ENCODE data around the gene FAM171A1. TPM values are rescaled to one million over a fixed set of nuclear protein-coding genes. Genes with fewer than 3 reads are reported as not detected.

Gene FAM171A1
- total and polyA plus RNA-seq, 2 donors (not counting 3 experiments of a cell fraction or from before 2014, with no cell fraction given): 56.3 to 75.8 TPM

- ChIA-PET POLR2A (interaction anchor here (1.4 kb wide), 1 partner anchor 201 kb away, joined by 3 read pairs; the partner anchor contains the start of gene NMT2), CTCF (interaction anchor here (0.6 to 3.3 kb wide), 56 partner anchors 7 to 417 kb away, joined by 3 to 25 read pairs (median 4); partner anchors contain the start of genes DCLRE1C and NMT2)
- peak; percentile 12 for TF ChIP-seq POLR2AphosphoS5 (IDR thresholded peaks at IDR 0.05; ENCODE audit: insufficient read depth, low read depth, low read length)
- TF ChIP-seq FOS (IDR thresholded peaks at IDR 0.05; ENCODE audit: borderline replicate concordance, insufficient read depth, low read length): no peak
- Histone ChIP-seq H3K4me1 (ENCODE audit: control insufficient read depth, extremely low read depth, insufficient read depth, low read length) (peaks cover 38% of the 10 kb centered on the region), H3K79me2 (ENCODE audit: control insufficient read depth, insufficient read depth, low read length) (peaks cover 49% of the 10 kb centered on the region), H3K9me1 (replicated peaks; ENCODE audit: control insufficient read depth, extremely low read depth, insufficient read depth, low read length) (no peaks in the 10 kb centered on the region), H3K27ac (ENCODE audit: insufficient read depth, low read depth, low read length) (peak overlapping the region; percentile 81), H2AFZ (ENCODE audit: low read depth, low read length) (peak overlapping the region; percentile 50), H3K36me3 (ENCODE audit: control insufficient read depth in 2 of 2, extremely low read depth in 1 of 2, insufficient read depth in 2 of 2, low read length in 2 of 2) (no peaks in the 10 kb centered on the region), H3K4me2 (ENCODE audit: insufficient read depth, low read length) (peak overlapping the region; percentile 99), H3K27me3 (ENCODE audit: control insufficient read depth in 2 of 2, insufficient read depth in 2 of 2, low read length in 2 of 2) (no peaks in the 10 kb centered on the region), H4K20me1 (replicated peaks; ENCODE audit: control insufficient read depth, extremely low read depth, insufficient read depth, low read length) (peaks cover 7% of the 10 kb centered on the region), H3K9ac (replicated peaks; ENCODE audit: extremely low read depth, insufficient read depth, low read length) (peak overlapping the region; percentile 81), H3K4me3 (replicated peaks in 1 of 3; ENCODE audit: insufficient read depth in 1 of 3, low read depth in 1 of 3, low read length in 3 of 3) (peak overlapping the region; percentile 75 to 93 (median 77)), H3K9me3 (replicated peaks; ENCODE audit: control insufficient read depth, insufficient read depth, low read length) (no peaks in the 10 kb centered on the region)
- intact Hi-C loops (cut with micrococcal nuclease): loop anchor here (5.0 to 10.0 kb wide), 4 partner anchors 47 to 418 kb away; partner anchors contain the start of gene DCLRE1C
- FAIRE-seq (no peak), DNase-seq (ENCODE audit: low read depth, low spot score) (peak; percentile 32)
- dilution Hi-C loops (cut with MboI; ENCODE audit: extremely low pct_ligation_motif_present, low sequenced_read_pairs): no loop called here
- BruUV-seq (replicated peaks): no TSS peak
Observed at GRCh38 chr10:15370212-15370855, 755 bp downstream of the FAM171A1 start.

DNA sequence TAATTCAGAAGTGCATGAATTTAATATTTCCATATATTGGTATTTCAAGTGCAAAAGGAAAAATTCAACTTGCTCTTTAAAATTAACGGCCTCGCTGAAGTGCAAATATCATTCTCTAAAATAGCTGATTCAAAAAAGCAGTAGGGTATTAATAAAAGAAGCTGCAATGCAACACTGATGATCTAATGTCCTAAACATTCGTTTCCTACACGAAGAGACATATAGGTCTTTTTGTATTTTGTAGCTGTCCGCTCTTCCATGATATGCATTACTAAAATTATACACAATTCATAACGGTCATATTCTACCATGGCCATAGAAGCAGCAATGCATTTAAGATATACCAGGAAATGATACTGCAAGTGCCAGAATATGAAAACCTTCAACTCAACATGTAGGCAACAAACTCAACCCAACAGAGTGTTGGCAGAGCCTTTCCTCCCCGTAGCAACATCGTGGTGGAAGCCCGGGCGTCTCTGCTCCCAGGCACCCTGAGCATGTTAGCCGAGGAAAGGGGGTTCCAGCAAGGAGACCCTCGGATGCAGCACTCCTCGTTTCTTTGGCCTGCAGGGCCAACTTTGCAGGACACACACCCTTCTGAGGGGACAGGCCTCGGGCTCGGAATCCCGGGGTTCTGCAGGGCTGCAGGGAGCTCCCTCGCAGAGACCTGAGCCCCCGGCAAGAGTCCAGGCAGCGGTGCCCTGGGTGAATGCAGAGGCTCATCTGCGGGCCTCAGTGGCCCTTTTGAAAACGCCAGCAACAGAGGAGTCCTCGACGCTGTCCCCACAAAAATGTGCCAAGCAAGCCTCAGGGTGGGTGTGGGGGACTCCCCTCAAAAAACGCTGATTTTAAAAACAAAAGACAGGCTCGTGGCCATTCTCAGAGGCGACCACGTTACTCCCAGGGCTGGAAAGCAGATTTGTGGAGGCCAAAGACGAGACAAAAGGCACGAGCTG is 1.6 kb downstream of the FAM171A1 start:
- Histone ChIP-seq H3K4me3 (replicated peaks in 1 of 3; ENCODE audit: insufficient read depth in 1 of 3, low read depth in 1 of 3, low read length in 3 of 3) (peak overlapping the region; percentile 75 to 93 (median 77)), H3K27me3 (ENCODE audit: control insufficient read depth in 2 of 2, insufficient read depth in 2 of 2, low read length in 2 of 2) (no peaks in the 10 kb centered on the region), H3K4me1 (ENCODE audit: control insufficient read depth, extremely low read depth, insufficient read depth, low read length) (peaks cover 31% of the 10 kb centered on the region), H2AFZ (ENCODE audit: low read depth, low read length) (no peak overlapping the region), H3K9ac (replicated peaks; ENCODE audit: extremely low read depth, insufficient read depth, low read length) (peak overlapping the region; percentile 81), H4K20me1 (replicated peaks; ENCODE audit: control insufficient read depth, extremely low read depth, insufficient read depth, low read length) (peaks cover 9% of the 10 kb centered on the region), H3K9me3 (replicated peaks; ENCODE audit: control insufficient read depth, insufficient read depth, low read length) (no peaks in the 10 kb centered on the region), H3K4me2 (ENCODE audit: insufficient read depth, low read length) (peak overlapping the region; percentile 99), H3K27ac (ENCODE audit: insufficient read depth, low read depth, low read length) (peak overlapping the region; percentile 81), H3K36me3 (ENCODE audit: control insufficient read depth in 2 of 2, extremely low read depth in 1 of 2, insufficient read depth in 2 of 2, low read length in 2 of 2) (no peaks in the 10 kb centered on the region), H3K9me1 (replicated peaks; ENCODE audit: control insufficient read depth, extremely low read depth, insufficient read depth, low read length) (no peaks in the 10 kb centered on the region), H3K79me2 (ENCODE audit: control insufficient read depth, insufficient read depth, low read length) (peaks cover 57% of the 10 kb centered on the region)
- dilution Hi-C loops (cut with MboI; ENCODE audit: extremely low pct_ligation_motif_present, low sequenced_read_pairs): no loop called here
- ChIA-PET POLR2A (interaction anchor here (1.4 kb wide), 1 partner anchor 201 kb away, joined by 3 read pairs; the partner anchor contains the start of gene NMT2), CTCF (interaction anchor here (1.1 to 3.3 kb wide), 9 partner anchors 11 to 202 kb away, joined by 3 to 25 read pairs (median 9); partner anchors contain the start of gene NMT2)
- BruUV-seq (replicated peaks): TSS peak; percentile 33
- FAIRE-seq: peak; percentile 58
- peak; percentile 44 for DNase-seq (ENCODE audit: low read depth, low spot score)
- intact Hi-C loops (cut with micrococcal nuclease): loop anchor here (1.0 to 10.0 kb wide), 8 partner anchors 48 to 417 kb away; partner anchors contain the start of gene DCLRE1C
- TF ChIP-seq EZH2 (IDR thresholded peaks at IDR 0.05; ENCODE audit: borderline replicate concordance, low read depth, low read length, severe bottlenecking): no peak
- TF ChIP-seq MYC (IDR thresholded peaks at IDR 0.05; ENCODE audit: low read depth, low read length): no peak
- no peak for TF ChIP-seq MAX (IDR thresholded peaks at IDR 0.05; ENCODE audit: insufficient read depth, insufficient read length)
- no peak for TF ChIP-seq CTCF (IDR thresholded peaks at IDR 0.05; ENCODE audit: extremely low read depth in 1 of 2, insufficient read depth in 1 of 2, low read depth in 1 of 2, low read length in 2 of 2)
- TF ChIP-seq JUN (IDR thresholded peaks at IDR 0.05; ENCODE audit: borderline replicate concordance, insufficient read depth, insufficient read length, low read depth): no peak
- no peak for TF ChIP-seq GATA2 (IDR thresholded peaks at IDR 0.05; ENCODE audit: insufficient read depth, insufficient read length, low read depth, low read length)
- no peak for TF ChIP-seq POLR2AphosphoS5 (IDR thresholded peaks at IDR 0.05; ENCODE audit: insufficient read depth, low read depth, low read length)
- no peak for TF ChIP-seq POLR2A (IDR thresholded peaks at IDR 0.05; ENCODE audit: low read depth, low read length)
- no peak for TF ChIP-seq FOS (IDR thresholded peaks at IDR 0.05; ENCODE audit: borderline replicate concordance, insufficient read depth, low read length)

Data from endothelial cell of umbilical vein (primary cell).